Esophagus mucosa (tissue), 1 donor: ENCODE measurements around the gene PAX1. TPM values are rescaled to one million over a fixed set of nuclear protein-coding genes. Genes with fewer than 3 reads are reported as not detected.

Source experiments
- ATAC-seq: fragments of 200-7000 bp; cut with Tn5 transposase; one replicate; pipeline ENCODE4 v1.9.1; 2020
- total RNA-seq: library from RNA; stranded (reverse); gene quantifications from one replicate; pipeline ENCODE4 v1.2.4, GENCODE V29; 2023
- donor health status: DM: yes; HTN: yes; CAD: no.

The PAX1 gene
- not detected for total RNA-seq

DNA sequence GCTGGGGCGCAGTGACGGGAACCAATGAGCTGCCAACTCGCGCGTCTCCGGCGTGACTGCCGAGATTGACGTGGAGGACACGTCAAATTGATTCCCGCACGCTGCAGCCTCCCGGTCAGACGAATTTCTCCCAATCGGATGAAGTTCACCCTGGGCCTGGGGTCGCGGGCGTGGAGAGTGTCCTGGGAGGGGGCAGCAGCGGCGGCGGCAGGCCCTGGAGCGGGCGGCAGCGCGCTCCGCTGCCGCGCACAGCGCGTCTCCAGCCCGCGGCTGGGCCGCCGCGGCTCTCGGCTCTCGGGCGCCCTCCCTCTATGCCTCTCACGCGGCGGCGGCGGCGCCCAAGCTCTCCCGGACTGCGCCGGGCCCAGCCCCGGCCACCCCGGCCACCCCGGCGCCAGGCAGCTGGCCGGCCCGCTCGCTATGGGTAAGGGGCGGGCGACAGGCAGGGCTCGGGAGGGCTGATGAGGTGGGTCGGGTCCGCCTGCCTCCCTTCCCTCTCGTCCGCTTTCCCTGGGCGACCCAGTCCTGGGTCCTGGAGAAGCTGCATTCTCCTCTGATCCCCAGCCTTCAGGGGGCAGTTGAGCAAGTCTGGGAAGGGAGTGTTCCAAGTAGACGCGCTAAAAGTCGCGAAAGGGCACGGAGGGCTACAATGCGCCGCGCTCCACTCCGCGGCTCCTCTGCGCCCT lies at the start of gene PAX1:
Gene PAX1, plus strand, starts transcription at position 90 of the 686 bp plus-strand sequence. Its CDS starts 49 bp downstream, at position 139.
- ATAC-seq: peak; percentile 49

DNA sequence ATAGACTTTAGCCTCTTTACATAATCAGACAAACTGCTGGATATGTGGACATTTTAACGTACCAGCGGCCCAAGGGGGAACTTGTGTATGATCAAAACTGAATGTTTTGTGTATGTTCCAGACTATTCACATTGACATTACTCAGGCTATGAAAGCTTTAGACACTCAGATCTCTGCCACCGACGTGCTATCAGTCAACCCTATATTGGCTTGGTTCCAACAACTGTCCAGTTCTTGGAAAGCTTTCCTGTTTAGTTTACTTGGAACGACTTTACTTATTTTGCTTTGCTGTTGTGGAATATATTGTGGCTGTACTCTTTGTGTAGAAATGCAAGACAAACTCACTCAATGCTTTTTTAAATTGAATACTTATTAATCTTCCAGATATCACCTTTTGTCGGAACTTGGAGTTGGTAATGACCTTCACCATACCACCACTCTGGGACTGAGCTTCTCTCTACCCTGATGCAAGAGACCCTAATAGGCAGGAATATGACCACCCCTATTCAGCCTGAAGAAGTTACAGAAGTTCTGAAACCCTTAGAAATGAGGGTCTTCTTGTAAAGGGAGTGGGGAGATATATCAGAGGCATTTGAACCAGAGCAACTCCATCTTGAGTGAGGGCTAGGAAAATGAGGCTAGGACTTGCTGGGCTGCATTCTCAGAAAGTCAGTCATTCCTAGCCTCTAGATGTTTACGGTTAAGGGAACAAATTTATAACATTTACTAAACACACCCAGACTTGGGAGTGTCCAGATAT lies 49.0 kb upstream of the PAX1 start:
- no peak for ATAC-seq

DNA sequence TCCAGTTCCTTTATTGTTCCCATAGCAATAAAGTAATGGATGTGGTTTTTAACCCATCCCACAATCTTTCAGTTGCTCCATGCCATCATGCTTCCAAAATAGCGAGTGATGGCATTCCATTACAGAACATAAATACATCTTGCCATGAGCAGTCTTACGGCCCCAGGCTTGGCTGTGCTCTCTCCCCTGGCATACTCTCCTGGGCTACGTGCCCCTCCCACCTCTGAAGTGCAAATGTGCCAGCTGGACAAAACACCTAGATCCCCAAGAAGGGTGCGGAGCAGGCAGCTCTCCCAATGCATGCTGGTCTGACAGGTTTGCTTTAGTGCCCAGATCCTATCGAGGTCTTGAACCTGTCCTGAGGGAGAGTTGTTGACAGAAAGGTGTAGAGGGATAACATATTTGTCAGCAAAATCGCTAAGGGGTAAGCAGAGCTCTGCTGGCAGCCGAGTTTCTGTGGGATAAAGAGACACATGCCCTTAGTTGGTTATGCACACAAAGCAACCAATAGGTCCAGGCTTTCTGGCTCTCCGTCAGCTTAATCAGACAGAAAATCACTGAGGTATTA lies 43.9 kb upstream of the PAX1 start:
- no peak for ATAC-seq

DNA sequence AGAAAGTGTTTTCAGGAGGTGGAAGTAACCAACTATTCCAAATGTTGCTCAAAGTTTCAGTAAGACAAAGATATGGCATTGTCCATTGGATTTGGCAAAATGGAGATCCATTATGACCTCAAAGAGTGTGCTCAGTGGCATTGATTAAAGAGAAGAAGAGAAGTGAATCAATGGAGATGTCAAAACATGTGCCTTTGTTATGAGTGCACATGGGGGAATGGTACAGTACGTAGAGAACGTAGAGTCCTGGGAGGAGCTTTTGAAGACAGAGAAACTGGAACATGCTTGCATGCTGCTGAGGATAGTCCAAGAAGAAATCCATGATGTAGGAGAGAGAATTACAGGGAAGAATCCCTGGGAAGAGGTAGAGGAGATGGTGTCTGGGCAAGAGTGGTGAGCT lies 42.0 kb upstream of the PAX1 start:
- no peak for ATAC-seq

DNA sequence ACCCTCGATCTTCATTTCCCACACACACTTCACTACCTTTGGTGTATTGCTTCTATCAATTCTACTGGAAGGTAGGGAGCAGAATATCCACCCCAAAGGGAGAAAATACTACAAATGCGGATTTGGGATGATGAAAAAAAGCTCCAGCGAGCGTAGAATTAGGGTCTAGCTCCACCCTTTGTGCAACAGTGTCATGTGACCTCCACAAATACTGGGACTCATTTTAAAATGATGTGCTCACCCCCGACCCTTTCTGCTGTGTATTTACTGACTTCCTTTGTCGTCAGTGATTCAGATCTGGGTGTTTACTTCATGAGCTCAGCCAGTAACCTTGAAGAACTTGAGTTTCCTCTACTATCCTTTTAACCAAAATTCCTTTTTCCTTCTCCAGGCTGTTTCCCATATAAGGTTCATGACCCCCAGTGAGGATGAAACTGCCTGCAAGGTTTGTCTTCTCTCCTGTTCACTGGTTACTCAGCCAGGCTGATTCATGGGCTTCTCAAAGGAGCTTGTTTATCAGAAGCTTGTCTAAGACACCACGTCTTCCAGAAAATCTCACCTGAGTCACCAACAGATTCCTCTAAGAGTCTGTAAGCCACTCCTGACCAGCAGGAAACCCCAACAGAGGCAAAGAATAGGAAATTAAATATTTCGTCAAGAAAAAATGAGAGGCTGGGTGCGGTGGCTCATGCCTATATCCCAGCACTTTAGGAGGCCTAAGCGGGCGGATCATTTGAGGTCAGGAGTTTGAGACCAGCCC lies 39.6 kb upstream of the PAX1 start:
- peak; percentile 74 for ATAC-seq

DNA sequence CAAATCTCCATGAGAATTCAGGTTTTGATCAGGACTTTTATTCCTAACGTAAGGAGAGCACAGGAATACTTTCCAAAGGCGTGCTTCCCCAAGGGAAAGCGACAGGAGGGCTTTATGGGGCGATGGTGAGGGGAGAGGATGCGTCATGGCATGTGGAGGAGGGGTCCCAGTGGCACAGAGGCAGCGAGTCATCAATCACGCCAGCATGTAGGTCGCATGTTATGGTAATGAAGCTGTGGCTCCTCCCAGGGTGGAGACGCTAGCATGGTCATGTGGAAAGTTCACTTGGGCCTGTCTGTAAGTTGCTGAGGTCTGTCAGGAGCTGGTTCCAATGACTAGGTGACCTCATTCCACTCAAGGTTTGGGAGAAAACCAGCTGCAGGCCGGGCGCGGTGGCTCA lies 35.3 kb upstream of the PAX1 start:
- no peak for ATAC-seq

DNA sequence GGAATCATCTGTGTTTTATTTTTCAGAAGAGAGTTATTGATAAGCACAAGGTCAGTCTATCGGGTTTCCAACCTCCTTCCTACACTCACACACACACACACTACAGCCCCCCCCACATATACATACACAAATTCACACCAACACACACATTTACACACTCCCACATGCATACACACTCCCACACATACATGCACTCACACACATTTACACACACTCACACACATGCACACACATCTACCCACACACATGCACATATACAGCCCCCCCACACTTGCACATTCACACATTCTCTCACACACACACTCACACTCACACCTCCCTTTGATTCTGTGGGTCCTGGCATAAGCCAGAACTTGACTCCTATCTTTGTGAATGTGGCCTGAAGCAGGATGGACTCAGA lies 34.5 kb upstream of the PAX1 start:
- ATAC-seq: no peak

DNA sequence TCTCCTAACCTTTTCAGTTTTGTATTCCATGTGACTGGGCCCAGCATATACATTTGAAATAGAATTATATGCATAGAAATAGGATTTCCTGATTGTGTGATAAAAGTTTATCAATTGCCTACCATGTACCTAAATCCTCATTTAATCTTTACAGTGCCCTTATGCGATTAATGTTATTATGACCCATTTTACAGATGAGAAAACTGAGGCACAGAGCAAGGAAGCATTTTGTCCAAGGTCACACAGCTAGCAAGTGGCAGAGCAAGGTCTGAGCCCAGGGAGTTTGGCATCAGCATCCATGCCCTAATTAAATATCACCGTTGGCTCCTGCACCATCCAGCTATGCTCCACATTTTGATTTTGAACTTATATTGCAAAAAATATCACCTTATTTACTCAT lies 28.2 kb upstream of the PAX1 start:
- ATAC-seq: no peak

DNA sequence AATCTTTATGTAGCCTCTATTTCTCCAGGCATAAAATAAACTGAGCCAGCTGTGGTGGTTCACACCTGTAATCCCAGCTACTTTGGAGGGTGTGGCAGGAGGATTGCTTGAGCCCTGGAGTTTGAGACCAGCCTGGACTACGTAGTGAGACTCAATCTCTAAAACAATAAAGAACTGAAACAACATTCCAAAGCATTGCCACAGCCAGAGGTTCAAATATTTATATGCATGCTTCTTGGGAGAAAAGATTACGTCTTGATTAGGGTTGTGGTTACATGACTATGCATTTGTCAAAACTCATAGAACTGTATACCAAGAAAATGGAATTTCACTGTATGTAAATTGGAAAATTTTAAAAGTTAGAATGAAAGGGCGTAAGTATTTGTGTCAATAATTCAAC lies 27.7 kb upstream of the PAX1 start:
- ATAC-seq: no peak

DNA sequence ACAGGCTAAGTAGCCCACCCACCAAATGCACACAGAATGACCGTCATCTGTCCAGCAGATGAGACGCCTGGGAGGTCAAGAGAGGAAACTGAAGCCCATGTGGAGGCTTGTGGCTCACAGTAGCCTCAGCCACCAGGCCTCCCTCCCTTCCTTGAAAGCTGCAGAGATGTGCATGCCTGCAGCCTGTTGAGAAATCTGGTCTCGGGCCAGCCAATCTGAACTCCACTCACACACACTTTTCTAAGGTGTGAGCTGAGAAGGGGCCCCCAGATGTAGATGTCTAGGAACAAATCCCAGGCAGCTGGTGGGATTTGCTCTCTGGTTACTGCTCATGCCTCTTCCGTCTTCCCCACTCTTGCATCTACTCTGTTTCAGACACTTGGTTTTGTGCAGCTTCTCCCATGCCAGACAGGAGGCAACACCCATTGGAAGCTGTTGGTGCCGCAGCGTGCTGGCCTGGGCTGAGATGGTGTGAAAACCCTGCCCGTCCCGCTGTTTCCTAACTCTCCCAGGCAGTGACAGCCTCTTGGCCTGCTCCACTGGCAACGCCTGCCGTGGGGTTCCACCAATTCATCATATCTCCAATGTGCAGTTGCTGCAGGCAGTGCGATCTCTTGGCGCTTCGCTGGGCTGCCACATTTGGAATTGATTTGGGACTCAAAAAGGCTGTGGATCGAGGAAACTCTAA lies 24.1 kb upstream of the PAX1 start:
- peak; percentile 32 for ATAC-seq

DNA sequence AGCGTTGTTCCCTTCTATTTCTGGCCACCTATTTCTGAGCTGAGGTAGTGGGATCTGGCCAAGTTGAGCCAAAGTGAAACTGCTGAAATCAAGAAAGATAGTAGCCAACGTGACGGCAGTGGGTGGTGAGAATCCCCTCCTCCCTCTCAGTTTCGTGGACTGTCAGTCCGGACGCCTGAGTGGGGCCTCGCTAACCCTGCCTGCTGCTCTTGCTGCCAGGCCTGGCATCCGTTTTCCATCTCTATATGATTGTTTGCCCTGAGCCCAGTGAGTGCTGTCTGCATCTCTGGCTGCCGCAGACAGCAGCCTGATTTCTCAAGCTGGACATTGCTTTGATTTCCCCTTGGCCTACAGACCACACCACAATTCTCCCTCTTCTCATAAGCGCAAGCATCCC lies 23.5 kb upstream of the PAX1 start:
- no peak for ATAC-seq

DNA sequence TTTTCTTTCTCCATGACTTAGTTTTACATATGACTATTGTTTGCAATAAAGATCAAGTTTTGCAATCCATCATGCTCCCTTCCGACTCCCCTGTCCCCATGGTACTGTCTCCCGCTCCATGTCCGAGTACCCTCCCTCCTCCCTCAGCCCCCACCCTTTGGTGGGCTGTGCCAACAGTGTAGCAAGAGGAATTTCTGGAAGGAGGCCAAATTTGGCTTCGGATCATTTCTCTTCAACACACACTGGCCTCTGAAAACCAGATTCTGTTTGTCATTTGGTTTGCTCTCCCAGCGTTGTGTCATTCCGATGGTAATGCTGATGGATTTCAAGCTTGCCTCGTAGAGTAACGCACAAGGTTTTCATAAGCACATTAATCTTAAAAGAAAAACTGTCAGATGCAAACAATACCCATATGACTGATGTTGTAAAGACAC lies 22.9 kb upstream of the PAX1 start:
- ATAC-seq: no peak

DNA sequence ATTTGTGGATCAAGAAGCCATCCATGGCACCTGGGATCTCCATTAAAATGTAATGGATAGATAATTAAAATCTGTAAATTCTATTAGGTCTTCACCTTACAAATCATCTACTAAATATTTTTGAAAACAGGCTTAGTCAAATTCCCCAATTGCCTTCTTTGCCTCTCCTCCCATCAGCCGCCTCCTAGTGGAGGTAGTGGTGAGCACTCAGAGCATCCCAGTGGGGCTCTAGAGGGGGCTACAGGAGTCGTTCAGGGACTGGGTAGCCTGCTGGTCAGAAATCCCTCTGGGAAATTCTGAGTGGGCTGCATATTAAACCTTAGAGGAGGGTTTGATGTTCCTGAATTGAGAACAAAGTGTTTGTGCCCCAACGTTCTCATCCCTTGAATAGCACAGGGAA lies 20.8 kb upstream of the PAX1 start:
- no peak for ATAC-seq

DNA sequence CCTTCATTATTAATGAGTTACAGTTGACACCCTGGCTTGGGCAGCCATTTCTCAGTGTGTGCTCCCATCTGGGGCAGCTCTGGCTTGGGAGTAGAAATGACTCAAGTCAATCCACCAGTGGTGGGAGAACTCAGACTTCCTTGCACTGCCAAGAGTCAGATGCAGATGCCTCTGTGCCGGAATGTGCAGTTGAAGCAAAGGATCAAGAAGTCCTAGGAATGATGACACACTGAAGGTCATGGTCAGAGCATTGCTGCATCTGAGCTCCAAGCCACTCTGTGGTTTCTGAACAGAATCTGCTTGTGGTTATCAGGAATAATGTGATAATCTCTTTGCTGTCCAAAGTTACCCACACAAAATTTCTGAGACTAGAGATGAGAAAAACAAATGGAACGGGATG lies 19.5 kb upstream of the PAX1 start:
- no peak for ATAC-seq

DNA sequence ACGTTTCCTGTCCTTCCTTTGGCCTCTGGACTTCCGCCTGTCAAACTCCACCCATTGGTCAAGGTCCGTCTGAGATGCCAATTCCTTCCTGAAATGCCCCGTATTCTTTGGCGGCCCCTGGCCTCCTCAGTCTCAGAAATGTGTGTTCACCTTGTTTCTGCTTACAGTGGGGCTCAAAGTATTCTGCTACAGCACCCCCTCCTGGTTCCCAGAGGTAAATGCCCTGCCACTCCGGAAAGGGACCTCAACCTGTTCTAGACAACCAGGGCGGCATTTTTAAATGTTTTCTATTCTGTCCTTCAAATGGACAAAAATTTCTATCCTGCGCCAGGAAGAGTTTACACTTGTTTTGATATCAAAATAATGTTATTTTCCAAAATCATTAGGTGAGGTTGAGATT lies 12.1 kb upstream of the PAX1 start:
- ATAC-seq: no peak

DNA sequence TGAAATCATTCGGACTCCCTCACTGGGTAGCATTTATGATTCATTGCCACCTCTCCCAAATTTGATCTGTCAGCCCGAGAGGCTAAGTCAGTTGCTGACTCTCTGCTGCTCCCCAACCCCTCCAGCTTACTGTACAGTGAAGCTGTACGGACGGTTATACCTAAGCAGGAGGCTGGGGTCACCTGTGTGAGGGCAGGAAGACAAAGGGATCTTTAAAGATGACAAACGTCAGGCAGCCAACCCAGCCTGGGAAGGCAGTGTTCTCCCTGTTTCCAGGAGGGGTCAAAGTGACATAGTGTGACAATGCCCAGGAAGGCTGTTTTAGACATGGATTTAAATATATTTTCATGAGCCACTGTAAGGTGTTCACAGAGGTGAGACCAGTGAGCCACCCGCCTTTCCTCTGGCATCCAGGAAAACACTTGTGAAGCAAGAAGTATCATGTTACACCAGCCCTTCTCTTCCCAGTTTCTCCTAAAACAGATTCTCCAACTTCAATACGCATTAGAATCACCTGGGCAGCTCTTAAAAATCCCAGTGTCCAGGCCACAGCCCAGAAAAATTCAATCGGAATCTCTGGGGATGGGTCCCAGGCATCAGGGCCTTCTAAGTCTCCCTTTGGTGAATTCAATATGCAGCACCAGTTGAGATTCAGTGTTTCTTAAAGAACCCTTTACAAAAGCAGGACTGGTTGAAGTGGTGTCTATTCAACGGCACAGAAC lies 6.8 kb upstream of the PAX1 start:
- no peak for ATAC-seq

DNA sequence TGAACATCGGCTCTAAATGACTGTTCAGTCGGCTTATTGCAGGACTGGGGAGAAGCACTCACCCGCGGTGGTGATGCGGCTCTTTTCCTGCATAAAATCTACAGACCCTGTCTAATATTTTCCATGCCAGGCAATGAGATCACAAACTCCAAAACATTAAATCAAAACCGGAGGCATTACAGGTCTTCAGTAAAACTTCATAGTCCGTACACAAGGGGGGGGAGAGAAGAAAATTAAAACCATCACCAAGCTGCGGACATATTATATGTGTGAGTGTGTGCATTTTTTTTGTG lies 6.3 kb upstream of the PAX1 start:
- ATAC-seq: no peak

DNA sequence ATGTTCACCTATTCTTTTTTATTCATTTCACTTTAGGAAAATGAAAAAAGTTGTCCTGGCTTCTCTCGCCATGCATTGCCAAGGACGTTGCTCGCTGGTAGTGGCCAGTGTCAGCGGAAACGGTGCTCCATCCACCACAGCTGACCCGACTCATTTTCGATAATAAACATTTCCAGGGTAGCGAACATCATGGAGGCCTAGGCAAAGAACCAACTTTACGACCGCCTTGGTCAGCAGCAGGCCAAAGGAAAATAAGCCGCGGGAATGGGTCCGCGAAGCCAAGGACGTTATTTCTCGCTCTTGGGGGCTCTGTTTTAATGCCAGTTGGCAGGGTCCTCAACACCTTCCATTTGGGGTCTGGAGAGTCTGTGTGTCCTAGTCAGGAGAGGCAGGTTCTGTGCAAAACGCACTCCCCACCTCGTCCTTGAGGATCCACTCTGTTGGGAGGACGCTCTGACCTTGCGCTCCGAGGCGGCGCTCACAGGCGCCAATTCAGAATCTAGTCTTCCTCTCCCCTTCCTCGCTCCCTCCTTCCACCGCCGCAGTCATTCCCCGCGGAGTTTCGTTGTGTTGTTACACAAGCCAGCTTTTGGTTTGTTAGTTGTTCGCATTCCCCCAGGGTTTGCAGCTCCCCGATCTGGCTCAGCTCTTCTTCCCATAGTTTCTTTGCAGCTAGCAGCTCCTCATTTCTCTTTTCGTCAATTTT lies 4.1 kb upstream of the PAX1 start:
- no peak for ATAC-seq

DNA sequence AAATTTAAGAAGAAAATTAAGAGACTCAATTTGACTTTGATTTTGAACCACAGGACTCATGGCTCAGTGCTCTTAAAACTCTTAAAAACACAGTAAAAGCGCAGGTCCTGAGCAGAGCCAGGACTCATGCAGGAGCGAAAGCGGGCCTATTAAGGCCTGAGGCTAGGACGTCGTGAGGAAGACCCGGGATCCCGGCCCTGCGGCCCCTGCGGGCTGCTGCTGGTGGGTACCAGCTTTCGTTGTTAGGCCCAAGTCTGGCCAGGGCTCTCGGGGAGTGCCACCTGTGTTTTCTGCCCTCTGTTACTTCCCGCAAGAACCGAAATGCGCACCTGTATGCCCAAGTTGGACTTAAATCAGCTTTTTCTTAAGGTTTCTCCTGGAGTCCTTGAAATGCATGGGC lies 3.4 kb upstream of the PAX1 start:
- no peak for ATAC-seq

DNA sequence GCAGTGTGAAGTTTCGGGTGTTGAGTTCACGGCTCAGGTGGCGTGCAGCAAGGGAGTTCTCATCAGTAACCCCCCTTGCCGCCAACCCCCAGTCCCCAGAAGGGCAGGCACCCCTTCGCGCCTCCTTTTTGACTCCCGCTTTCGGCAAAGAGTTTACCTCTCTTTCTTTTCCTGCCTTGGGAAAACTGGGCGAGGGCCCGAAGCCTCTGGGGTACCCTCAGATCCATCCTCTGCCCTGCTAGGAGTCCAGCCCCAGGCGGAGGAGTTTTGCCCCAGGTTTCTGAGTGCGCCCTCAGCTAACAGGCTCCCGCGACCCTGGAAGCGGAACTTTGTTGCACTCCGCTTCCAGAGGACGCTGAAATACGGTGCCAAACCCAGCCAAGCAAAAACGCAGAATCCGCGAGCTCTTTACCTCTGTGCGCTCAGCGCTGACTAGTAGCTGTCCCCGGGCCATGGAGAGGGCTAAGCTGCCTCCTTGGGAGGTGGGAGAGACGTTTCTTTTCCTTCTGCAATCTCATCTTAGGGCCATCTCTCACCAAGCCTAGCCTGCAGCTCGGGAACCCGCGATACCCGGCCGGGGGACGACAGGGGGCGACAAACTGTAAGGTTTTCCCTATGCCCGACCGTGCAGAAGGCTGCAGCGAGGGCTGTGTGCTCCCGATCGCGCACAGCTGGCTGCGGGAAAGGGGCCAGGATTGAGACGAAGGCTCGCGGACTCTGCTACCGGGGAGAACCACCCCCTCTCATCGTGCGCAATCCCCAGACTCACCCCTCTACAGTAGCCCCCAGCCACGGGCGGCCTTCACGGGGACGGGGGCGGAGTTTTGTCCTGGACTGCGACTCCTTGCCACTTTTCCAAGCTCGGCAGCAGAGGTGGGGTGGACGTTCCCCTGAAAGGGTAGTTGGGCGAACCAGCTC lies 2.7 kb upstream of the PAX1 start:
- peak; percentile 54 for ATAC-seq
